Measurements from ENCODE around the gene IFIT3.

- TF ChIP-seq CTCF (conservative IDR thresholded peaks at IDR 0.05; ENCODE audit: low read length) = no peak
- TF ChIP-seq EZH2phosphoT487 (IDR thresholded peaks at IDR 0.05; ENCODE audit: borderline replicate concordance) = no peak
These were observed 13.9 kb downstream of the IFIT3 start for GRCh38 chr10:89341649-89342048.

Measured in Loucy (cell line).